Transverse colon (tissue), 4 donors: ENCODE measurements around the gene ANKRD33B. TPM values are rescaled to one million over a fixed set of nuclear protein-coding genes. Genes with fewer than 3 reads are reported as not detected.

ENCODE experiments used
- DNase-seq: peaks from one replicate; pipeline ENCODE4 v3.0.0-alpha.2; 2019
- H3K27ac ChIP-seq, 4 donors: fragments of 200-600 bp; sonication (generic); 2 replicates each; pipeline ENCODE4 v1.5.1; 2016 to 2018; ENCODE audit warnings: inconsistent platforms in 4 of 4
- H3K27me3 ChIP-seq: fragments of 200-600 bp; sonication (generic); 2 replicates; pipeline ENCODE4 v1.5.1; 2017; ENCODE audit warnings: inconsistent platforms
- H3K36me3 ChIP-seq, 4 donors: fragments of 200-600 bp; sonication (generic); 2 replicates each; pipeline ENCODE4 v1.5.1; 2017 to 2019; ENCODE audit warnings: inconsistent platforms in 4 of 4
- H3K4me1 ChIP-seq, 4 donors: fragments of 200-600 bp; sonication (generic); 2 replicates each; pipeline ENCODE4 v1.5.1; 2017 to 2020; ENCODE audit warnings: inconsistent platforms in 4 of 4
- H3K4me3 ChIP-seq, 4 donors: fragments of 200-600 bp; sonication (generic); 1 replicate in 1 of 4; 2 replicates in 3 of 4; pipeline versions ENCODE4 v1.5.1 to v1.6.1; 2017 to 2019; ENCODE audit warnings: inconsistent platforms in 4 of 4
- H3K9me3 ChIP-seq, 2 donors: fragments of 200-600 bp; sonication (generic); 2 replicates each; pipeline ENCODE4 v1.5.1; 2017 to 2019; ENCODE audit warnings: inconsistent platforms in 2 of 2
- CTCF ChIP-seq, 5 experiments: fragments of 200-600 bp in 3 of 5; fragments of 450-650 bp in 2 of 5; sonication (generic) in 3 of 5; IDR thresholded peaks; 1 replicate in 2 of 5; 2 replicates in 3 of 5; pipeline ENCODE4 v1.5.1; 2016 to 2017; ENCODE audit warnings: antibody characterized with exemption in 5 of 5, inconsistent platforms in 3 of 5, mild to moderate bottlenecking in 2 of 5, moderate library complexity in 1 of 5
- EP300 ChIP-seq: sonication (generic); formaldehyde crosslinking; IDR thresholded peaks from one replicate; pipeline ENCODE4 v1.6.1; 2017; ENCODE audit warnings: antibody characterized with exemption, low read depth
- POLR2A ChIP-seq: fragments of 450-650 bp; IDR thresholded peaks from one replicate; pipeline ENCODE4 v1.6.1; 2016; ENCODE audit warnings: antibody characterized with exemption, mild to moderate bottlenecking, moderate library complexity
- POLR2AphosphoS5 ChIP-seq, 3 donors: sonication (generic); formaldehyde crosslinking; IDR thresholded peaks; one replicate each; pipeline ENCODE4 v1.6.1; 2016; ENCODE audit warnings: antibody characterized with exemption in 3 of 3
- WGBS, 2 donors: methylation state at CpG; one replicate each; pipeline ENCODE4 v1.1.5; 2018; ENCODE audit warnings: low coverage in 1 of 2; 5-methylcytosine and 5-hydroxymethylcytosine counted together
- in situ Hi-C, 4 donors: fragments of 200-750 bp; cut with MboI; loops; one replicate each; pipeline versions ENCODE4 v1.15.0 to v1.15.1; 2017; ENCODE audit warnings: low sequenced_read_pairs in 3 of 4, low pct_ligation_motif_present in 1 of 4, low pct_unique_long_range_greater_than_20kb in 1 of 4
- intact Hi-C: fragments of 100-400 bp; cut with DNase I; formaldehyde crosslinking; loops from one replicate; pipeline ENCODE4 v1.15.1; 2023; ENCODE audit warnings: low total_unique reads
- total RNA-seq, 4 donors: library from RNA; depleted of rRNA; stranded (reverse); fragments of >200 nt; gene quantifications; one replicate each; pipeline ENCODE4 v1.1.0, GENCODE V29; 2016

The ANKRD33B gene
- total RNA-seq, 4 donors from 2014 or later: 0.20 to 3.2 (median 1.4) TPM

DNA sequence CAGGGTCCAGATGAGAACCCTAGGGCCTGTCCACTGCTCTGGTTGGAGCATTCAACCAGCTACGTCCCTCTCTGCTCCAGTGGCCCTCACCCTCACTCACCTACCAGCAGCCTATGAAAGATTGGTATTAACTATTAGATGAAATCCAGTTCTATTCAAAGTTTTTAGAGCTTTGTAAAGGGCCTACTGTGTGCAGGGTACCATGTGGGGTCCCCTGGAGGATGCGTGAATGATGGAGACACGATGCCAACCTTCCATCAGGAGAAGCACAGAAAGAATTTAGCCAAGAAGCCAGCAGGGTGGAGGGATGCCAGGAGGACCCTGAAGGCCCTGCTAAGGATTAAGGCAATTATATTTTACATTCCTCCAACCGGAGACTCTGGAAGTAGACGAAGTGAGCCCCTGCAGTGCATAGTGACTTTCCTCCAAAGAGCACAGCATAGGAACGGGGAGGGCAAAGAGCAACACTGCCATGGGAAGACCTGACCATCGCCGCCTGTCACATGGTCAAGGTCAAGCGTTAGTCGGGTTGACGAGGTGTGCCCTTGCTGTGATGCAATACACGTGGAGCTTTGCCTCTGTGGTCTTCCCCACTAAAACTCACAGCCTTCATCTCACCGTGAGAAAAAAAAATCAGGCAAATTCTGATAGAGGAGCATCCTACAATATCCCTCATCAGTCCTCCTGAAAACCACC is 22.8 kb upstream of the ANKRD33B start:
- in situ Hi-C loops: no loop called here

GRCh38 chr5:10542055-10542550 is 21.8 kb upstream of the ANKRD33B start:
- in situ Hi-C loops (no loop called here), intact Hi-C loops (no loop called here)
- Histone ChIP-seq H3K4me3 (no peak overlapping the region), H3K27ac (no peak overlapping the region), H3K4me1 (peaks cover 0 to 6% (median 2%) of the 10 kb centered on the region in 4 donors), H3K36me3 (no peaks in the 10 kb centered on the region), H3K27me3 (peaks cover 53% of the 10 kb centered on the region), H3K9me3 (no peaks in the 10 kb centered on the region)
- no peak for TF ChIP-seq CTCF (IDR thresholded peaks at IDR 0.05)
- no peak for TF ChIP-seq POLR2AphosphoS5 (IDR thresholded peaks at IDR 0.05)
- TF ChIP-seq EP300: no peak
- no peak for TF ChIP-seq POLR2A
- WGBS, 2 donors: 82 to 90% methylated on average over 2 of the region's 2 CpGs
- no peak for DNase-seq

More for the DNA sequence above, 22.8 kb upstream of the ANKRD33B start:
- no peak for DNase-seq
- Histone ChIP-seq H3K36me3 (no peaks in the 10 kb centered on the region), H3K4me1 (peaks cover 0 to 6% (median 2%) of the 10 kb centered on the region in 4 donors), H3K9me3 (no peaks in the 10 kb centered on the region), H3K27ac (no peak overlapping the region), H3K27me3 (peaks cover 47% of the 10 kb centered on the region), H3K4me3 (no peak overlapping the region)
- WGBS, 2 donors: 80 to 84% methylated on average over 1 to 13 of the region's 13 CpGs
- TF ChIP-seq POLR2A: no peak
- intact Hi-C loops: no loop called here

- Histone ChIP-seq H3K27me3 (peaks cover 46% of the 10 kb centered on the region), H3K4me3 (no peak overlapping the region), H3K36me3 (no peaks in the 10 kb centered on the region), H3K9me3 (no peaks in the 10 kb centered on the region), H3K27ac (no peak overlapping the region), H3K4me1 (peaks cover 0 to 4% (median 0%) of the 10 kb centered on the region in 4 donors)
- in situ Hi-C loops: no loop called here
- no peak for DNase-seq
- WGBS, 2 donors: 50% methylated on average over 7 of the region's 7 CpGs; no CpG with 5 or more reads in 1 of the 2 donors
- intact Hi-C loops: no loop called here
- TF ChIP-seq CTCF (IDR thresholded peaks at IDR 0.05) (no peak), POLR2A (no peak), POLR2AphosphoS5 (IDR thresholded peaks at IDR 0.05) (no peak), EP300 (no peak)
Observed at GRCh38 chr5:10543585-10544040, 20.3 kb upstream of the ANKRD33B start.

GRCh38 chr5:10545084-10545483 is 18.8 kb upstream of the ANKRD33B start:
- Histone ChIP-seq H3K4me3 (no peak overlapping the region), H3K27me3 (peaks cover 37% of the 10 kb centered on the region), H3K27ac (no peak overlapping the region), H3K36me3 (no peaks in the 10 kb centered on the region), H3K4me1 (no peaks in the 10 kb centered on the region), H3K9me3 (no peaks in the 10 kb centered on the region)
- intact Hi-C loops (no loop called here), in situ Hi-C loops (no loop called here)
- 80 to 81% methylated on average over 5 to 8 of the region's 8 CpGs for WGBS, 2 donors
- no peak for TF ChIP-seq CTCF (IDR thresholded peaks at IDR 0.05)
- no peak for TF ChIP-seq POLR2AphosphoS5 (IDR thresholded peaks at IDR 0.05)
- TF ChIP-seq POLR2A: no peak
- no peak for TF ChIP-seq EP300
- no peak for DNase-seq
